Lower leg skin (tissue), 4 donors: ENCODE results near the gene CCR9. TPM values are rescaled to one million over a fixed set of nuclear protein-coding genes. Genes with fewer than 3 reads are reported as not detected.

Source experiments
- DNase-seq, 2 donors: peaks; one replicate each; pipeline ENCODE4 v3.0.0-alpha.2; 2019; ENCODE audit warnings: low spot score in 2 of 2
- H3K4me3 ChIP-seq: fragments of 200-600 bp; sonication (generic); 2 replicates; pipeline ENCODE4 v1.5.1; 2017; ENCODE audit warnings: mild to moderate bottlenecking, low read depth; ENCODE audit not compliant: poor library complexity, severe bottlenecking
- POLR2A ChIP-seq, 2 donors: fragments of 450-650 bp; IDR thresholded peaks; one replicate each; pipeline ENCODE4 v1.6.1; 2016 to 2017; ENCODE audit warnings: antibody characterized with exemption in 2 of 2, mild to moderate bottlenecking in 1 of 2, moderate library complexity in 1 of 2
- WGBS, 2 donors: methylation state at CpG; one replicate each; pipeline ENCODE4 v1.1.5; 2018; 5-methylcytosine and 5-hydroxymethylcytosine counted together
- intact Hi-C: fragments of 100-400 bp; cut with DNase I; formaldehyde crosslinking; loops from one replicate; pipeline ENCODE4 v1.15.0; 2023; ENCODE audit warnings: low total_unique reads
- total RNA-seq, 4 donors: library from RNA; depleted of rRNA; stranded (reverse); fragments of >200 nt; gene quantifications; one replicate each; pipeline ENCODE4 v1.1.0, GENCODE V29; 2016
- TF ChIP-seq, protein P1 (sequence below), 3 donors: fragments of 450-650 bp; IDR thresholded peaks; one replicate each; pipeline ENCODE4 v1.5.1; 2016; ENCODE audit warnings: antibody characterized with exemption in 3 of 3, mild to moderate bottlenecking in 3 of 3, moderate library complexity in 2 of 3

CCR9 gene
- total RNA-seq, 4 donors from 2014 or later: 0.25 TPM; not detected in 3

DNA sequence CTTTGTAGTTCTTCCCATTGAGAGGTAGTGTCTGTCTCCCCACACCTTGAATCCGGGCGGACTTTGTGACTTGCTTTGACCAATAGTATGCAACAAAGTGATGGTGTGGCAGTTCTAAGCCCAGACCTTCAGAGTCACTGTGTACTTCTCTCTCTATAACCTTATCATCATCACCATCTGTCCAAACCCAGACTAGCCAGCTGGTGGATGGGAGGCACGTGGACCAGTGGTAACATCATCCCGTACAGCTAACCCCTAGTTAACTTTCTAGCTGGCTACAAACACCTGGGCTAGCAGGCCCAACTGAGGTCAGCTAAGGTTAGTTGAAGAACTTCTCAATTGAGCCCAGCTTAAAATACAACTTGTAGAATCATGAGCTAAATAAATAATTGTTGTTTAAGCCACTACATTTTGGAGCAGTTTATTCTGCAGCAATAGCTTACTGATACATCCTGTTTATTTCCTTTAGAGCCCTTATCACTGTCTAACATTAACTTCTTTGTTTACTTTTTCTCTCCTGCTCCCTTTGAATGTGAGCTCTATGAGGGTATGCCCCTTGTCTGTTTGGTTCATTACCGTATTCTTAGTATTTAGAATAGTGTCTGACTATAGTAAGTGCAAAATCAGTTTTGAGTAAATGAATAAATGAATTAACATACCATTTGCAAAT is 11.5 kb upstream of the CCR9 start:
- H3K4me3 ChIP-seq: no peak overlapping the region
- no peak for DNase-seq
- intact Hi-C loops: no loop called here
- TF ChIP-seq, protein P1, sequence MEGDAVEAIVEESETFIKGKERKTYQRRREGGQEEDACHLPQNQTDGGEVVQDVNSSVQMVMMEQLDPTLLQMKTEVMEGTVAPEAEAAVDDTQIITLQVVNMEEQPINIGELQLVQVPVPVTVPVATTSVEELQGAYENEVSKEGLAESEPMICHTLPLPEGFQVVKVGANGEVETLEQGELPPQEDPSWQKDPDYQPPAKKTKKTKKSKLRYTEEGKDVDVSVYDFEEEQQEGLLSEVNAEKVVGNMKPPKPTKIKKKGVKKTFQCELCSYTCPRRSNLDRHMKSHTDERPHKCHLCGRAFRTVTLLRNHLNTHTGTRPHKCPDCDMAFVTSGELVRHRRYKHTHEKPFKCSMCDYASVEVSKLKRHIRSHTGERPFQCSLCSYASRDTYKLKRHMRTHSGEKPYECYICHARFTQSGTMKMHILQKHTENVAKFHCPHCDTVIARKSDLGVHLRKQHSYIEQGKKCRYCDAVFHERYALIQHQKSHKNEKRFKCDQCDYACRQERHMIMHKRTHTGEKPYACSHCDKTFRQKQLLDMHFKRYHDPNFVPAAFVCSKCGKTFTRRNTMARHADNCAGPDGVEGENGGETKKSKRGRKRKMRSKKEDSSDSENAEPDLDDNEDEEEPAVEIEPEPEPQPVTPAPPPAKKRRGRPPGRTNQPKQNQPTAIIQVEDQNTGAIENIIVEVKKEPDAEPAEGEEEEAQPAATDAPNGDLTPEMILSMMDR (IDR thresholded peaks at IDR 0.05): no peak
- TF ChIP-seq POLR2A (IDR thresholded peaks at IDR 0.05): no peak
- 83 to 88% methylated on average over 5 of the region's 5 CpGs for WGBS, 2 donors

DNA sequence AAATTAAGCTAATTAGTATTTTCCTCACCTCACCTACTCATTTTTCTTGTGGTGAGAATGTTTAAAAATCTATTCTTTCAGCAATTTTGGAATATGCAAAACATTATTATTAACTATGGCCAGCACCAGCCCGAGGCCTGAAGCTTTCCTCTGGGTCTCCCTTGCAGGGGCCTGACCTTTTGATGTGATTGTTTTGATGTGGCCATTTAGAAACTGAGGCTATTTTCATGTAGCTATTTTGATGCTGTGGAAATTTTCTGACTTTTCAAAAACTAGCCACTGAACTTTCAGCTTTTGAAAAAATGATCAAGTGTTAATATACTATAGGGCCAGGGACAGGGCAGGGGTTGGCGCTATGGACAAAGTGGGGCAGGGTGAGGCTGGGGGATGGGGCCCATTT is 8.2 kb upstream of the CCR9 start:
- TF ChIP-seq POLR2A (IDR thresholded peaks at IDR 0.05): no peak
- TF ChIP-seq, protein P1 (IDR thresholded peaks at IDR 0.05): no peak
- intact Hi-C loops: no loop called here
- H3K4me3 ChIP-seq: no peak overlapping the region
- 92 to 93% methylated on average over 2 of the region's 2 CpGs for WGBS, 2 donors
- no peak for DNase-seq

DNA sequence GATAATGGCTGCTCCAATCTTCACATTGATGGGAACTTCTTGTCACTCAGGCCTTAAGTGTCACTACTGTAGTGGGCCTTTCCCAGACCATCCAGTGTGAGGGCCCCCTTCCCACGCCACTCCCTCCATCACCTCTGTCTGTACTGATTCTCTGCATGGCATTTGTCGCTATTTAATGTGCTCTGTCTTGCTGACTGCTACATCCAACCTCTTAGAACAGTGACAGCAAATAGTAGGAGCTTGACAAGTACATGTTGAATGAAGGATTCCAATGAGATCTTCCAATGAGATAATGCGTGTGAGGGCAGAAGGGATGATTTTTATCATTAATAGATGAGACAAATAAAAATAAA is 5.6 kb upstream of the CCR9 start:
- intact Hi-C loops: no loop called here
- H3K4me3 ChIP-seq: no peak overlapping the region
- TF ChIP-seq POLR2A (IDR thresholded peaks at IDR 0.05): no peak
- TF ChIP-seq, protein P1 (IDR thresholded peaks at IDR 0.05): no peak
- 71 to 78% methylated on average over 3 of the region's 3 CpGs for WGBS, 2 donors
- no peak for DNase-seq

DNA sequence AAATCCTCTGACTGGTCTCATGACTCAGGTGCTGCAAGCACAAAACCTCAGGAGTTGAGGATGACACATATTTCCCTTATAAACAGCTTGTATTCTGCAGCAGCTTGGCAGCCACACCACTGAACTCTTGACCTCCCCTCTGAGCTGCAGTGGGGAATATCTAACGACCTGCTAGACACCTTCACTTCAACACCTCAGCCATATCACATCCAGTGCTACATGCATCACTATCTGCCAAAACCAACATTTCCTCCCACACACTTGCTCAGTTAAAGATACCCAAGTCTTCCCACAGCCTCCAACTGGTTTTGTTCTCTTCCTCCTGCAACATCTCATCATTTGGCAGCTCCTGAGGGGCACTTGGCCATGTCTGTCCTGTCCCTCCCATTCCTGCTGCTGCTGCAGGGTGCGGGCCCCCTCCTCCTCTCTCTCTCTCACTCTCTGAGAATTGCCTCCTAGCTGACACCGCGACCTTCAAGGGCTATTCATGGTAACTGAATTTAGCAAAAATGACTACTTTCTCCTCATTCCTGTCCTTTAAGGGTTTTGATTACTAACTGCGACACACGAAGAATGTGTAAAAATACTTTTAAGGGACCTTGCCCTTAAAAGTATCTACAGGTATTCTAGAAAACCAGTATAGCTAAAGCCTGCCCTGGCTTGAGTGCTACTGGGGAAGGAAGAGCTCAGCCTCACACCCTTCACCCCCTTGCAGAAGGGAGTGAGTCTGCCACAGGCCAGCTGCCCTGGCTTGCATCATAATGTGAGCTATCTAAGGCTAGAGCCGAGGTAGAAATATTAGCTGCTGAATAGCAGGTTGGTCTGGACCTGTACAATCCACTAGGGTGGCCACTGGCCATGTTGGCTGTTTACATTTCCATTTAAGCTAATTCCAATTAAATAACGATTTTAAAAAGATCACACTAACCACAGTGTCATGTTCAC is 5.0 kb upstream of the CCR9 start:
- 64 to 73% methylated on average over 8 of the region's 8 CpGs for WGBS, 2 donors
- intact Hi-C loops: no loop called here
- no peak for DNase-seq
- TF ChIP-seq, protein P1 (IDR thresholded peaks at IDR 0.05): no peak
- no peak for TF ChIP-seq POLR2A (IDR thresholded peaks at IDR 0.05)
- H3K4me3 ChIP-seq: no peak overlapping the region

DNA sequence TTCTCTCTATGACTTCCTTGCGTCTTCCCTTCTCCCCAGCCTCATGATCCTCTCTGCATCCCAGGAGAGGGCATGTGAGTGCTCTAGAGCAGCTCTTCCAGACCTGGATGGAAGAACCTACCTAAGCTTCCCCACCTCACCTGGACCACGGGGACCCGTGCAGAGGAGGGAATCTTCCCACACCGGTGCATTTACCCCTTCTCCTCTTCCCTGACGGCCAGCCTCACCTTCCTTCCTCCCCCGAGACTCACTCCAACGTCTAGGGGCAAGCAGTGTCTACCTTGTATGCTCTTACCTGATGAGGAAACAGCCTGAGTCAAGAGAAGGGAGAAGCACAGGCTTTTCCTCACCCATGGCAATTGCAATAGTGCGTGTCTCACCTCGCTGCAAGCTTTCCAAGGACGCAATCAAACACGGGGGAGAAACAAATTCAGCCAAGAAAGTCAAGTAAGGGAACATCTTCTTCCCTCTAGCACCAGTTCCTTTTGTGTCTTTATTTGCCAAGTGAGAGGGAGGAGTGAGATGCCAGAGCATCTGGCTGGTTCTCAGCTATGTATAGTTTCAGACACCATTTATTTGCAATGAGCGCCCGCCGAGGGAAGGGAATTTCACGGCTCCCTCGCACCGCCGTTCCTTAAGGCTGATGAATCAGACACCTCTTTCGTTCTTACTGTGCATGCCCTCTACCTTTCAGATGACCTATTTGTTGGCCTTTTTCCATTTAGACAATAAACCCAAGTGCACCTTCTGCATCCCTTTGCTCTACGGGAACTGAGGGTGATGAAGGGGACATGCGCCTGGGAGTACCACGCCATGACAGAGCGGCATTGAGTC is 1.8 kb upstream of the CCR9 start:
- 88 to 89% methylated on average over 23 of the region's 23 CpGs for WGBS, 2 donors
- no peak overlapping the region for H3K4me3 ChIP-seq
- intact Hi-C loops: no loop called here
- no peak for TF ChIP-seq POLR2A (IDR thresholded peaks at IDR 0.05)
- TF ChIP-seq, protein P1 (IDR thresholded peaks at IDR 0.05): no peak
- no peak for DNase-seq
